Measurements from ENCODE around the gene TNIK.

TNIK gene

GRCh38 chr3:171445620-171446204 lies 14.5 kb downstream of the TNIK start:
- Histone ChIP-seq H3K4me3 (ENCODE audit: severe bottlenecking) (no peak overlapping the region), H3K4me1 (ENCODE audit: insufficient read depth, poor library complexity, severe bottlenecking) (peaks cover 16% of the 10 kb centered on the region), H3K9me3 (ENCODE audit: severe bottlenecking) (no peaks in the 10 kb centered on the region), H3K36me3 (ENCODE audit: low read depth) (no peaks in the 10 kb centered on the region), H3K27ac (ENCODE audit: poor library complexity, severe bottlenecking) (no peak overlapping the region), H3K27me3 (ENCODE audit: insufficient read depth, poor library complexity, severe bottlenecking) (no peaks in the 10 kb centered on the region)
- ATAC-seq (ENCODE audit: low read depth) (no peak), DNase-seq (ENCODE audit: low spot score) (no peak)
- no peak for TF ChIP-seq CTCF (IDR thresholded peaks at IDR 0.05; ENCODE audit: poor library complexity, severe bottlenecking)

- TF ChIP-seq CTCF (IDR thresholded peaks at IDR 0.05; ENCODE audit: poor library complexity, severe bottlenecking): no peak
- no peaks in the 10 kb centered on the region for H3K27me3 ChIP-seq (ENCODE audit: insufficient read depth, poor library complexity, severe bottlenecking)
- peaks cover 16% of the 10 kb centered on the region for H3K4me1 ChIP-seq (ENCODE audit: insufficient read depth, poor library complexity, severe bottlenecking)
- no peak for DNase-seq (ENCODE audit: low spot score)
- no peaks in the 10 kb centered on the region for H3K36me3 ChIP-seq (ENCODE audit: low read depth)
- no peaks in the 10 kb centered on the region for H3K9me3 ChIP-seq (ENCODE audit: severe bottlenecking)
- H3K27ac ChIP-seq (ENCODE audit: poor library complexity, severe bottlenecking): no peak overlapping the region
- no peak for ATAC-seq (ENCODE audit: low read depth)
- no peak overlapping the region for H3K4me3 ChIP-seq (ENCODE audit: severe bottlenecking)
Measured at GRCh38 chr3:171444001-171444690, 16.1 kb downstream of the TNIK start.

GRCh38 chr3:171443211-171443957 lies 16.8 kb downstream of the TNIK start:
- Histone ChIP-seq H3K27ac (ENCODE audit: poor library complexity, severe bottlenecking) (no peak overlapping the region), H3K4me3 (ENCODE audit: severe bottlenecking) (no peak overlapping the region), H3K36me3 (ENCODE audit: low read depth) (no peaks in the 10 kb centered on the region), H3K9me3 (ENCODE audit: severe bottlenecking) (no peaks in the 10 kb centered on the region), H3K27me3 (ENCODE audit: insufficient read depth, poor library complexity, severe bottlenecking) (no peaks in the 10 kb centered on the region), H3K4me1 (ENCODE audit: insufficient read depth, poor library complexity, severe bottlenecking) (peaks cover 16% of the 10 kb centered on the region)
- ATAC-seq (ENCODE audit: low read depth): no peak
- no peak for TF ChIP-seq CTCF (IDR thresholded peaks at IDR 0.05; ENCODE audit: poor library complexity, severe bottlenecking)
- no peak for DNase-seq (ENCODE audit: low spot score)

- DNase-seq (ENCODE audit: low spot score): no peak
- Histone ChIP-seq H3K36me3 (ENCODE audit: low read depth) (no peaks in the 10 kb centered on the region), H3K27me3 (ENCODE audit: insufficient read depth, poor library complexity, severe bottlenecking) (no peaks in the 10 kb centered on the region), H3K9me3 (ENCODE audit: severe bottlenecking) (no peaks in the 10 kb centered on the region), H3K27ac (ENCODE audit: poor library complexity, severe bottlenecking) (no peak overlapping the region), H3K4me3 (ENCODE audit: severe bottlenecking) (no peak overlapping the region), H3K4me1 (ENCODE audit: insufficient read depth, poor library complexity, severe bottlenecking) (peaks cover 9% of the 10 kb centered on the region)
- ATAC-seq (ENCODE audit: low read depth): no peak
- no peak for TF ChIP-seq CTCF (IDR thresholded peaks at IDR 0.05; ENCODE audit: poor library complexity, severe bottlenecking)
Measured at GRCh38 chr3:171442184-171442583, 18.0 kb downstream of the TNIK start.

Measured in RWPE2 (cell line).